GM12864 (cell line): Measurements from ENCODE around the gene ZNF451.

Experiments
- DNase-seq: peaks from one replicate; pipeline ENCODE4 v3.0.0-alpha.2; 2011; ENCODE audit warnings: low read depth
- H3K4me3 ChIP-seq: 2 replicates; pipeline ENCODE4 v1.5.1; 2011; ENCODE audit warnings: mild to moderate bottlenecking, low read depth, low read length, control low read depth
- CTCF ChIP-seq: IDR thresholded peaks from 2 replicates; pipeline ENCODE4 v1.5.1; 2011; ENCODE audit warnings: low read depth, mild to moderate bottlenecking, moderate library complexity, low read length, control low read depth, inconsistent platforms; ENCODE audit errors: missing control alignments

The ZNF451 gene

DNA sequence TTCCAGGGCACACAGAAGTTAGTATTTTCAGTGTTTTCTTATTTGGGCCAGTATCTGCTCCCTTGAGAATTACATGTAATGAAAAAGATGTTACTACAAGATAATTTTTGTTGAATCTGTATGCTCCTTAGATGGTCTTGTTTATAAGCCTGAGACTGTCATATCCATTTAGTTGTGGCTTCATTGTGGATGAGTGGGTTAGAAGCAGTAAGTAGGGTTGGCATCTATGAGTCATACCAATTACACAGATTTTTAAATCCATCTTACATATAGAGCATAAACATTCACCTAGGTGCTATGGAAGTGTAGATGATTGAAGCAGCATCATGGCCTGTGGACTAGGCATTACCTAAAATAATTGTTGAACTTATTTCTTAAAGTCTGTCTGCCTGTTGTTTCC lies 68.7 kb downstream of the ZNF451 start:
- H3K4me3 ChIP-seq = no peak overlapping the region
- TF ChIP-seq CTCF = no peak
- no peak for DNase-seq

- no peak overlapping the region for H3K4me3 ChIP-seq
- no peak for DNase-seq
- no peak for TF ChIP-seq CTCF
Observed at GRCh38 chr6:57159127-57159526, 69.1 kb downstream of the ZNF451 start.

GRCh38 chr6:57162028-57162427 lies 72.0 kb downstream of the ZNF451 start:
- no peak overlapping the region for H3K4me3 ChIP-seq
- no peak for DNase-seq
- no peak for TF ChIP-seq CTCF

DNA sequence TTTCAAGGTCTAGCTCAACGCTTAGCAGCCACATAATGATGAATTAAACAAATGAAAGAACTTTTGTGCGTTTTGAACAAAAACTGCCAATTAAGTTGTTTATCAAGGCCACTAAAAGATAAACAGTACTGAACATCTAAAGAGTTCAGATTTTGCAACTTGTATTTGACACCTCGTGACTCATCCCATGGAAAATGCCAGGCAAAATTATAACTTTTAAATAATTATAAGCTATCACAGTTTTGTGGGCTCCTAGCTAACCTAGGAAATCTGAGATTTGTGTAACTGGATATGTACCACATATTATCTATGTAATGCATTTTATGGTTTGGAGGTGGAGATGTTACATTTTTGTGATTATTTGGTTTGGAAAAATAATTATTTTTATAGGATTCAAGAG lies 72.5 kb downstream of the ZNF451 start:
- H3K4me3 ChIP-seq = no peak overlapping the region
- DNase-seq = no peak
- no peak for TF ChIP-seq CTCF

DNA sequence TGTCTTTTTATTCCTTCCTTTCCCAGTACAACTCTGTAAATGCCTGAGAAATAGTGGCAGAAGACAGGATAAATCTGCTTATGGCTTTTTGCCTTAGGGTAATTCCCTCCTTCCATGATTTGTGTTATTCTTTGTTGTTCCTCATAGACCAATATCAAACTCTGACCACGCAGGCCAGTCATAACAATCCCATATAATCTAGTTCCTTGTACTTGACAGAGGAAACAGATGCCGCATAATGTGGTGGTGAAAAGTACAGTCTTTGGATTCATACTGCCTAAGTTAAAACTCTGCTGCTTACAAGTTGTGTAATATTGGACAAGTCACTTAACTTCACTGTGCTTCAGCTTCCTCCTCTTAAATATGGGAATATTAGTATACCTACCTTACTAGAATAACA lies 74.0 kb downstream of the ZNF451 start:
- DNase-seq = no peak
- no peak for TF ChIP-seq CTCF
- no peak overlapping the region for H3K4me3 ChIP-seq

DNA sequence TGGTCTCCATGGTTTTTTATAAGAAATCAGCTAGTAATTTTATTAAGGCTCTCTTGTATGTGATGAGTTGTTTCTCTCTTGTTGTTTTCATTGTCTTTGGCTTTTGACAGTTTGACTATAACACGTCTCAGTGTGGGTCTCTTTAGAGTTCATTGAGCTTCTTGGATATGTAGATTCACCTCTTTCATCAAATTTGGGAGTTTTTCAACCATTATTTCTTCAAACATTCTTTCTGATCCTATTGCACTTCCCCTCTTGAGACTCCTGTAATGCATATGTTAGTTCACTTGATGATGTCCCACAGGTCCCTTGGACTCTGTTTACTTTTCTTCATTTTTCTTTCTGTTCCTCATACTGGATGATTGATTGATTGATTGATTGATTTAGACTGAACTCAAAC lies 75.1 kb downstream of the ZNF451 start:
- no peak for TF ChIP-seq CTCF

GRCh38 chr6:57172136-57173055 lies 82.4 kb downstream of the ZNF451 start, which contains the start of gene BAG2:
TSS of gene BAG2 (plus strand) at chr6:57172326. CDS start at chr6:57172698, 372 bp downstream.
- peak; percentile 25 for TF ChIP-seq CTCF
- H3K4me3 ChIP-seq = peak within 1 kb of the TSS; percentile 78
- peak; percentile 85 for DNase-seq

More for the DNA sequence above, 75.1 kb downstream of the ZNF451 start:
- DNase-seq = no peak
- no peak overlapping the region for H3K4me3 ChIP-seq
